Common myeloid progenitor, CD34-positive (primary cell): ENCODE results near the gene RAP2B.
A peak's percentile ranks its signal among the peaks of the same experiment; 100 is the strongest.

Experiments used
- CTCF ChIA-PET: fragments of 350-600 bp; sonication (Branson Sonifier 250); formaldehyde crosslinking; loops from one replicate; lab custom pipeline; 2021; ENCODE audit warnings: antibody characterized with exemption; lab: Charles Lee
- POLR2A ChIA-PET: fragments of 350-600 bp; sonication (Branson Sonifier 250); formaldehyde crosslinking; loops from one replicate; lab custom pipeline; 2021; ENCODE audit warnings: antibody characterized with exemption; lab: Charles Lee
- DNase-seq, 3 donors: peaks; one replicate each; pipeline versions ENCODE4 v3.0.0 to v3.0.0-alpha.2; 2013
- H3K27ac ChIP-seq, 2 experiments: 1 replicate in 1 of 2; 2 replicates in 1 of 2; pipeline ENCODE4 v1.7.0; 2013; ENCODE audit warnings: inconsistent platforms in 2 of 2, low read length in 2 of 2, mild to moderate bottlenecking in 2 of 2, low read depth in 1 of 2, moderate library complexity in 1 of 2; ENCODE audit not compliant: severe bottlenecking in 2 of 2, insufficient read depth in 1 of 2, poor library complexity in 1 of 2
- H3K27me3 ChIP-seq, 5 experiments: replicated peaks in 2 of 5; 1 replicate in 3 of 5; 2 replicates in 2 of 5; pipeline versions ENCODE4 v1.6.1 to v1.7.0; 2013; ENCODE audit warnings: low read length in 4 of 5, mild to moderate bottlenecking in 2 of 5, moderate library complexity in 2 of 5, inconsistent platforms in 1 of 5; ENCODE audit not compliant: insufficient read depth in 5 of 5, control insufficient read depth in 4 of 5
- H3K36me3 ChIP-seq, 4 experiments: 1 replicate in 2 of 4; 2 replicates in 2 of 4; pipeline versions ENCODE4 v1.6.1 to v1.7.0; 2013; ENCODE audit warnings: low read length in 3 of 4, control low read depth in 1 of 4, mild to moderate bottlenecking in 1 of 4; ENCODE audit not compliant: control insufficient read depth in 4 of 4, insufficient read depth in 4 of 4
- H3K4me1 ChIP-seq, 4 experiments: 1 replicate in 3 of 4; 2 replicates in 1 of 4; pipeline versions ENCODE4 v1.6.1 to v1.7.1; 2013; ENCODE audit warnings: low read length in 3 of 4, mild to moderate bottlenecking in 3 of 4, control low read depth in 1 of 4, inconsistent platforms in 1 of 4, moderate library complexity in 1 of 4; ENCODE audit not compliant: control insufficient read depth in 4 of 4, insufficient read depth in 4 of 4; ENCODE audit errors: control extremely low read depth in 1 of 4
- H3K4me3 ChIP-seq, 7 experiments: 1 replicate in 4 of 7; 2 replicates in 3 of 7; pipeline versions ENCODE4 v1.5.1 to v1.7.0; 2013; ENCODE audit warnings: mild to moderate bottlenecking in 7 of 7, low read length in 6 of 7, moderate library complexity in 6 of 7, inconsistent platforms in 2 of 7, low read depth in 2 of 7, control low read depth in 1 of 7; ENCODE audit not compliant: insufficient read depth in 4 of 7, control insufficient read depth in 1 of 7; ENCODE audit errors: extremely low read depth in 1 of 7
- H3K9me3 ChIP-seq, 5 experiments: 1 replicate in 4 of 5; 2 replicates in 1 of 5; pipeline versions ENCODE4 v1.6.1 to v1.7.1; 2013; ENCODE audit warnings: low read length in 4 of 5, mild to moderate bottlenecking in 2 of 5, inconsistent platforms in 1 of 5, low read depth in 1 of 5, moderate library complexity in 1 of 5; ENCODE audit not compliant: control insufficient read depth in 4 of 5, insufficient read depth in 2 of 5; ENCODE audit errors: control extremely low read depth in 1 of 5
- WGBS: methylation state at CpG from one replicate; pipeline ENCODE4 v1.1.5; 2013; ENCODE audit not compliant: insufficient coverage; 5-methylcytosine and 5-hydroxymethylcytosine counted together

RAP2B gene

GRCh38 chr3:153160451-153161137 lies 1.4 kb upstream of the RAP2B start:
- WGBS: 0% methylated on average over 42 of the region's 43 CpGs
- Histone ChIP-seq H3K4me1 (peaks cover 18 to 40% (median 35%) of the 10 kb centered on the region in 4 experiments), H3K9me3 (no peaks in the 10 kb centered on the region), H3K36me3 (no peaks in the 10 kb centered on the region), H3K27ac (peak overlapping the region; percentile 25 to 87), H3K27me3 (no peaks in the 10 kb centered on the region), H3K4me3 (peak overlapping the region; percentile 84 to 96 (median 90))
- POLR2A ChIA-PET: interaction anchor here (0.6 to 1.2 kb wide), 2 partner anchors 49 to 61 kb away, joined by 3 to 4 read pairs; no protein-coding TSS in a partner anchor
- peak; percentile 79 to 91 (median 89) for DNase-seq
- CTCF ChIA-PET: interaction anchor here (0.8 to 1.4 kb wide), 6 partner anchors 59 to 1092 kb away, joined by 3 to 4 read pairs (median 3); no protein-coding TSS in a partner anchor

- POLR2A ChIA-PET: interaction anchor here (0.6 to 1.2 kb wide), 2 partner anchors 49 to 60 kb away, joined by 3 to 4 read pairs; no protein-coding TSS in a partner anchor
- CTCF ChIA-PET: interaction anchor here (0.8 to 1.2 kb wide), 5 partner anchors 59 to 1091 kb away, joined by 3 to 4 read pairs (median 3); no protein-coding TSS in a partner anchor
- DNase-seq: peak; percentile 99 to 100 (median 99)
- Histone ChIP-seq H3K36me3 (no peaks in the 10 kb centered on the region), H3K9me3 (no peaks in the 10 kb centered on the region), H3K27me3 (no peaks in the 10 kb centered on the region), H3K4me1 (peaks cover 25 to 46% (median 41%) of the 10 kb centered on the region in 4 experiments), H3K27ac (peak overlapping the region; percentile 25 to 87), H3K4me3 (peak overlapping the region; percentile 84 to 96 (median 90))
- WGBS: 0% methylated on average over 20 of the region's 27 CpGs
Observed at GRCh38 chr3:153161138-153161713, 800 bp upstream of the RAP2B start.

DNA sequence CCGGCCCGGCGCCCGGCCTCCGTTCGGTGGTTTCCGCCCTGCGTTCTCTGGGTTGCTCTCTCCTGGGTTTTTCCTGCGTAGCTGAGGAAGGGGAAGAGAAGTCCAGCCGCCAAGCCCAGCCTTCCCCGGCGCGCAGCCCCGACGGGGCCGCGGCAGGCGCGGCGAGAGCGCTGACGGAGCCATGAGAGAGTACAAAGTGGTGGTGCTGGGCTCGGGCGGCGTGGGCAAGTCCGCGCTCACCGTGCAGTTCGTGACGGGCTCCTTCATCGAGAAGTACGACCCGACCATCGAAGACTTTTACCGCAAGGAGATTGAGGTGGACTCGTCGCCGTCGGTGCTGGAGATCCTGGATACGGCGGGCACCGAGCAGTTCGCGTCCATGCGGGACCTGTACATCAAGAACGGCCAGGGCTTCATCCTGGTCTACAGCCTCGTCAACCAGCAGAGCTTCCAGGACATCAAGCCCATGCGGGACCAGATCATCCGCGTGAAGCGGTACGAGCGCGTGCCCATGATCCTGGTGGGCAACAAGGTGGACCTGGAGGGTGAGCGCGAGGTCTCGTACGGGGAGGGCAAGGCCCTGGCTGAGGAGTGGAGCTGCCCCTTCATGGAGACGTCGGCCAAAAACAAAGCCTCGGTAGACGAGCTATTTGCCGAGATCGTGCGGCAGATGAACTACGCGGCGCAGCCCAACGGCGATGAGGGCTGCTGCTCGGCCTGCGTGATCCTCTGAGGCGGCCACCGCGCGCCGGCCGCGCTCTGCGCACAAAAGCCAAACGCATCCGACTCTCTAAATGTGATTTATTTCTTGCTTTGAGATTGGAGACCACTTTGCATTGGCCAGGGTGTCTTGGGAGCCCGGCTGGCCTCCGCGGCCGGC lies 727 bp downstream of the RAP2B start:
- peak in 2 of 3 donors; percentile 54 to 67 for DNase-seq
- ChIA-PET POLR2A (interaction anchor here (0.6 kb wide), 1 partner anchor 131 kb away, joined by 3 read pairs; no protein-coding TSS in a partner anchor), CTCF (interaction anchor here (0.9 to 6.5 kb wide), 3 partner anchors 59 to 432 kb away, joined by 3 to 36 read pairs (median 6); no protein-coding TSS in a partner anchor)
- Histone ChIP-seq H3K4me1 (peaks cover 33 to 61% (median 51%) of the 10 kb centered on the region in 4 experiments), H3K27ac (peak overlapping the region; percentile 33 to 81), H3K9me3 (no peaks in the 10 kb centered on the region), H3K27me3 (no peaks in the 10 kb centered on the region), H3K36me3 (no peaks in the 10 kb centered on the region), H3K4me3 (peak overlapping the region; percentile 72 to 96 (median 91))
- under 1% methylated on average over 72 of the region's 86 CpGs for WGBS

- no peaks in the 10 kb centered on the region for H3K9me3 ChIP-seq
- H3K4me3 ChIP-seq: peak overlapping the region; percentile 72 to 96 (median 91)
- POLR2A ChIA-PET: interaction anchor here (0.7 kb wide), 1 partner anchor 126 kb away, joined by 3 read pairs; no protein-coding TSS in a partner anchor
- peaks cover 33 to 62% (median 54%) of the 10 kb centered on the region in 4 experiments for H3K4me1 ChIP-seq
- peak overlapping the region; percentile 33 to 81 for H3K27ac ChIP-seq
- H3K27me3 ChIP-seq: no peaks in the 10 kb centered on the region
- WGBS: 0% methylated on average over 4 of the region's 9 CpGs
- peak in 1 of 3 donors; percentile 37 for DNase-seq
- CTCF ChIA-PET: interaction anchor here (0.9 to 6.5 kb wide), 3 partner anchors 58 to 432 kb away, joined by 3 to 36 read pairs (median 6); no protein-coding TSS in a partner anchor
- H3K36me3 ChIP-seq: no peaks in the 10 kb centered on the region
Observed at GRCh38 chr3:153163393-153163724, 1.3 kb downstream of the RAP2B start.

DNA sequence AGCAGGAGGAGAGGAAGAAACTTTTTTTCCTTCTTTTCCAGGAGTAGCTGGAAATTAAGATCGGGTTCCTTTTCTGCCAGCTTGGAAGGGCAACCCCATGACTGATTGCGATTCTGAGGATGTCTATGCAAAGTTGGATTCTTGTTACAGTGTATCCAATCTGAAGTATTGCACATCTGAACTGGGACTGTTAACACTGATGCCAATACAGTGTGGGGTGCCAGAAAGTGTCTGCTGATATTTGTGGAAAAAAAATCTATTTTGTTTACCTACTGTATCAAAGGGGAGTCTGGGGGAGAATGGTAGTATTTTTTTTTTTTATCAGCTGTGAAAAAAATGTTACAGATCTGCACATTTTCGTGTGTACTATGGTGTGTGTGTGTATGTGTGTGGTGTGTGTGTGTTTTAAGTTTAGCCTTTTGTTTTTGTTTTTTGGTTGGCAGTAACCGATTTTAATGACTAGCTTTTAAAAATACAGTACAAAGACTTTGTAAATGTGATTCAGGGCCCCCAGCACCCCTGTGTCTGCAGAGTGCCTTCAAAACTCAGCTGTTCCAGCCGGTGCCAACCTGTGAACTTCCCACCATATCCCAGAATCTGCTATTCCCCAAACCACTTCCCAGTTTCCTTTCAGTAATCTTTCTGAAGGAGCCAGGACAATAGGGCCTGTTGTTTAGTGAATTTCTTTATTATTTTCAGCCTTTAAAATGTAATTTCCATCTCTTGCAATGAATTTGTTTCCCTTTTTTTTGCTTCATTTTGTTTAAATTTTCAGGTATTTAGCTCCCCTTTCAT lies 1.9 kb downstream of the RAP2B start:
- WGBS: 14% methylated on average over 1 of the region's 5 CpGs
- POLR2A ChIA-PET: interaction anchor here (0.7 kb wide), 1 partner anchor 125 kb away, joined by 3 read pairs; no protein-coding TSS in a partner anchor
- H3K4me3 ChIP-seq: peak overlapping the region in 6 of 7 experiments; percentile 84 to 96 (median 92)
- H3K27me3 ChIP-seq: no peaks in the 10 kb centered on the region
- CTCF ChIA-PET: interaction anchor here (0.7 to 6.5 kb wide), 7 partner anchors 44 to 275 kb away, joined by 3 to 36 read pairs (median 4); no protein-coding TSS in a partner anchor
- no peaks in the 10 kb centered on the region for H3K9me3 ChIP-seq
- peak in 1 of 3 donors; percentile 33 for DNase-seq
- peak overlapping the region in 1 of 2 experiments; percentile 81 for H3K27ac ChIP-seq
- H3K4me1 ChIP-seq: peaks cover 33 to 62% (median 54%) of the 10 kb centered on the region in 4 experiments
- no peaks in the 10 kb centered on the region for H3K36me3 ChIP-seq

- ChIA-PET CTCF (interaction anchor here (0.6 to 6.5 kb wide), 10 partner anchors 30 to 495 kb away, joined by 3 to 36 read pairs (median 3); no protein-coding TSS in a partner anchor), POLR2A (interaction anchor here (0.9 kb wide), 1 partner anchor 56 kb away, joined by 4 read pairs; no protein-coding TSS in a partner anchor)
- Histone ChIP-seq H3K27ac (peak overlapping the region; percentile 81 to 91), H3K27me3 (no peaks in the 10 kb centered on the region), H3K4me1 (peaks cover 33 to 57% (median 49%) of the 10 kb centered on the region in 4 experiments), H3K4me3 (peak overlapping the region in 4 of 7 experiments; percentile 37 to 87 (median 66)), H3K36me3 (no peaks in the 10 kb centered on the region), H3K9me3 (no peaks in the 10 kb centered on the region)
- peak; percentile 61 to 75 (median 70) for DNase-seq
Observed at GRCh38 chr3:153165261-153165681, 3.2 kb downstream of the RAP2B start.
